Astrocyte (in vitro differentiated cells and primary cell): Measurements from ENCODE around the gene TIMM8B.

Experiments used
- EZH2 ChIP-seq: IDR thresholded peaks from 2 replicates; pipeline ENCODE4 v1.6.1; 2012; ENCODE audit warnings: mild to moderate bottlenecking, low read length, inconsistent platforms; ENCODE audit not compliant: insufficient read depth
- TF ChIP-seq, protein P1 (sequence below): IDR thresholded peaks from 2 replicates; pipeline ENCODE4 v1.5.1; 2011; ENCODE audit warnings: low read depth, mild to moderate bottlenecking, inconsistent platforms, low read length, moderate library complexity; ENCODE audit not compliant: insufficient read depth

DNA sequence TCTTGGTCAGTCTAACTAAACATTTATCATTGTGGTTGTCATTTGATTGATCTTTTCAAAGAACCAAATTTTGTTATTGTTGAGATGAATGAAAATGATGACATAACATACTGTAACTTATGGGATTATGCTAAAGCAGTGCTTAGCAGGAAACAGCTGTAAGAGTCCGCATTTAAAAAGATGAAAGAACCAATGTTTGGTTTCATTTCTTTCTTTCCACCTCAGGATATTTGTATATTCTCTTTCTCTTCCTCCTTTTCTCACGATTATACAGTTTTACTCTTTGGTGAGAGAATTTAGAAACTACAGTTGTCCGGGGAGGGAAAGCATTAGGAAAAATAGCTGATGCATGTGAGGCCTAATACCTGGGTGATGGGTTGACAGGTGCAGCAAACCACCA lies 35.8 kb downstream of the TIMM8B start:
- TF ChIP-seq EZH2, result no peak
- TF ChIP-seq, protein P1, sequence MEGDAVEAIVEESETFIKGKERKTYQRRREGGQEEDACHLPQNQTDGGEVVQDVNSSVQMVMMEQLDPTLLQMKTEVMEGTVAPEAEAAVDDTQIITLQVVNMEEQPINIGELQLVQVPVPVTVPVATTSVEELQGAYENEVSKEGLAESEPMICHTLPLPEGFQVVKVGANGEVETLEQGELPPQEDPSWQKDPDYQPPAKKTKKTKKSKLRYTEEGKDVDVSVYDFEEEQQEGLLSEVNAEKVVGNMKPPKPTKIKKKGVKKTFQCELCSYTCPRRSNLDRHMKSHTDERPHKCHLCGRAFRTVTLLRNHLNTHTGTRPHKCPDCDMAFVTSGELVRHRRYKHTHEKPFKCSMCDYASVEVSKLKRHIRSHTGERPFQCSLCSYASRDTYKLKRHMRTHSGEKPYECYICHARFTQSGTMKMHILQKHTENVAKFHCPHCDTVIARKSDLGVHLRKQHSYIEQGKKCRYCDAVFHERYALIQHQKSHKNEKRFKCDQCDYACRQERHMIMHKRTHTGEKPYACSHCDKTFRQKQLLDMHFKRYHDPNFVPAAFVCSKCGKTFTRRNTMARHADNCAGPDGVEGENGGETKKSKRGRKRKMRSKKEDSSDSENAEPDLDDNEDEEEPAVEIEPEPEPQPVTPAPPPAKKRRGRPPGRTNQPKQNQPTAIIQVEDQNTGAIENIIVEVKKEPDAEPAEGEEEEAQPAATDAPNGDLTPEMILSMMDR, result no peak
